ENCODE results near the gene SLITRK1. TPM values are rescaled to one million over a fixed set of nuclear protein-coding genes. Genes with fewer than 3 reads are reported as not detected.

SLITRK1 gene
- total RNA-seq, 2 experiments from 2014 or later = not detected

GRCh38 chr13:83829810-83830209, 52.5 kb downstream of the SLITRK1 start:
- intact Hi-C loops (cut with micrococcal nuclease) = no loop called here
- ATAC-seq = no peak
- POLR2A ChIA-PET = no interaction called here

DNA sequence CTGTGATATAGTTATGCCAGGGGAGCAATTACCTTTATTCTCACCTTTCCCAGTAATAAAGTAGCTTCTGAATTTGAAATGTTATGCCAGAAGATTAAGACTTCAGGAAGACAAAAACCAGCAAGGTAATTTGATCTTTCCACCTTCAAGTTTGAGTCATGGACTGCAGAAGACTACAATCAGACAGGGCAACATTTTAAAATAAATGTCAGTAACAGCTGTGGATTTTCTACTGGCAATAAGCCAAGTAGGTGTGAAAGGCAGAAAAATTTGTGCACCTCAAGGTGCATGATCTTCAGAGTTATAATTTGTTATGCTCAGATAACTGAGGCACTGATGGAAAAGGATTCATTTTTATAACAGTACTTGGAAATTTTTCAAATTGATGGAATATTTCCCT, 54.9 kb downstream of the SLITRK1 start:
- ChIA-PET CTCF (no interaction called here), POLR2A (interaction anchor here (0.6 kb wide), 1 partner anchor 724 kb away, joined by 3 read pairs; no protein-coding TSS in a partner anchor)
- intact Hi-C loops (cut with micrococcal nuclease) = no loop called here
- ATAC-seq = no peak
- no peak overlapping the region for H3K4me3 Mint-ChIP-seq
- DNase-seq = no peak
- no peaks in the 10 kb centered on the region for H3K9me3 Mint-ChIP-seq
- no peaks in the 10 kb centered on the region for H3K4me1 Mint-ChIP-seq (ENCODE audit: low read depth)
- no peak overlapping the region for H3K27ac Mint-ChIP-seq
- TF ChIP-seq, protein P1, sequence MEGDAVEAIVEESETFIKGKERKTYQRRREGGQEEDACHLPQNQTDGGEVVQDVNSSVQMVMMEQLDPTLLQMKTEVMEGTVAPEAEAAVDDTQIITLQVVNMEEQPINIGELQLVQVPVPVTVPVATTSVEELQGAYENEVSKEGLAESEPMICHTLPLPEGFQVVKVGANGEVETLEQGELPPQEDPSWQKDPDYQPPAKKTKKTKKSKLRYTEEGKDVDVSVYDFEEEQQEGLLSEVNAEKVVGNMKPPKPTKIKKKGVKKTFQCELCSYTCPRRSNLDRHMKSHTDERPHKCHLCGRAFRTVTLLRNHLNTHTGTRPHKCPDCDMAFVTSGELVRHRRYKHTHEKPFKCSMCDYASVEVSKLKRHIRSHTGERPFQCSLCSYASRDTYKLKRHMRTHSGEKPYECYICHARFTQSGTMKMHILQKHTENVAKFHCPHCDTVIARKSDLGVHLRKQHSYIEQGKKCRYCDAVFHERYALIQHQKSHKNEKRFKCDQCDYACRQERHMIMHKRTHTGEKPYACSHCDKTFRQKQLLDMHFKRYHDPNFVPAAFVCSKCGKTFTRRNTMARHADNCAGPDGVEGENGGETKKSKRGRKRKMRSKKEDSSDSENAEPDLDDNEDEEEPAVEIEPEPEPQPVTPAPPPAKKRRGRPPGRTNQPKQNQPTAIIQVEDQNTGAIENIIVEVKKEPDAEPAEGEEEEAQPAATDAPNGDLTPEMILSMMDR (IDR thresholded peaks at IDR 0.05) = no peak
- H3K27me3 Mint-ChIP-seq = no peaks in the 10 kb centered on the region
- no peaks in the 10 kb centered on the region for H3K36me3 Mint-ChIP-seq (ENCODE audit: low read depth)

More at GRCh38 chr13:83829810-83830209, 52.5 kb downstream of the SLITRK1 start:
- Mint-ChIP-seq H3K27ac (no peak overlapping the region), H3K36me3 (ENCODE audit: low read depth) (no peaks in the 10 kb centered on the region), H3K9me3 (no peaks in the 10 kb centered on the region), H3K4me3 (no peak overlapping the region), H3K27me3 (no peaks in the 10 kb centered on the region), H3K4me1 (ENCODE audit: low read depth) (no peaks in the 10 kb centered on the region)
- DNase-seq = no peak
- CTCF ChIA-PET = interaction anchor here (0.5 kb wide), 1 partner anchor 98 kb away, joined by 3 read pairs; no protein-coding TSS in a partner anchor
- TF ChIP-seq, protein P1 (IDR thresholded peaks at IDR 0.05) = no peak
